GM21529 (cell line): ENCODE measurements around the gene GPC1.
A peak's percentile ranks its signal among the peaks of the same experiment; 100 is the strongest.

Source experiments
- ATAC-seq: cut with Tn5 transposase; IDR thresholded peaks from one replicate; pipeline ENCODE4 v1.9.1; 2021; ENCODE audit not compliant: unreplicated experiment

Gene GPC1

GRCh38 chr2:240512666-240513535, 77.4 kb downstream of the GPC1 start:
- ATAC-seq = no peak

- ATAC-seq = peak; percentile 98
These were observed 78.3 kb downstream of the GPC1 start for GRCh38 chr2:240513549-240514287.

- ATAC-seq = no peak
These were observed 79.2 kb downstream of the GPC1 start for GRCh38 chr2:240514631-240515030.

GRCh38 chr2:240517342-240517741, 81.9 kb downstream of the GPC1 start:
- no peak for ATAC-seq
